ENCODE data around the gene GLIS1.

DNA sequence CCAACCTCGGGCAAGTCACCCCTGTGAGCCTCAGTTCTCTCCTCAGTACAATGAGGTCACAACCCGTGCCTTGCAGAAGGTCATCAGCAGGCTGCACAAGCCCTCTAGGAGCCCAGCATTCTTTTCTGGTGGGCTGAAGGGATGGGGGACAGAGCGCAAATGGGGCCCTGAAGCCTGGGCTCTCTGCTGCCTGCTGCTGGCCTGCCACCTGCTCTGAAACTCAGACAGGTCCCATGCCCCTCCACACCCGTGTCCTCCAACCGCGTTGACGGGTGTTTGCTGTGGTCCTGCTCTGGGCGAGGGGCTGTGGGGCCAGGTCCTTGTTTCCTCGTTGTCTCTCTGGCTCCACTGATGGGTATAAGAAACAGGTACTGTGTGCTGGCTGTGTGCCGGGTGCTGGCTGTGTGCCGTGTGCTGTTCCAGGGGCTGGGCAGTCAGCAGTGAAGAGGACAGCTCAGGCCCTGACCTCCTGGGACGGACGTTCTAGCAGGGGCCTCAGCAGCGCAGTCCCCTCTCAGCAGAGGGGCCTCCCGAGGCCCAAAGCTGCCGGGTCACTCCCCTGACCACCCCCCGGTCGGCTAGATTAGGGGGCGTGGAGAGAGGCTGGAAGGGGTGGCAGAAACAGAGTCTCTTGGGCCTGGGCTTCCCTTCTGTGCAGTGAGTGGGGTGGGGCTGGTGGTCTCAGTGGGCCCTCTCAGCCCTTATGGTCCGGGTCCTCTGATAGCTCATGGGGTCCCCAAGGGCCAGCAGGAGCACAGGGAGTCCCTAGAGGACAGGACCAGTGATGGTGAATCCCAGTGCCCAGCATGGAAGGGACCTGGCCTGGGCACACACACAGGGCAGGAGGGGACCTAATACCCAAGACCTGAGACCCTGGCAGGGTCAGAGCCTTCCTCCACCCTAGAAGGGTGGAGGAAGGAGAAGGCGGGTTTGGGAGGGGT is 237.6 kb downstream of the GLIS1 start:
- TF ChIP-seq EZH2phosphoT487 (IDR thresholded peaks at IDR 0.05; ENCODE audit: insufficient read depth, low read depth) = no peak
- TF ChIP-seq EZH2 (IDR thresholded peaks at IDR 0.05; ENCODE audit: insufficient read depth, poor library complexity, severe bottlenecking) = no peak

Measured in GM23248 (cell line).